Measurements from ENCODE around the gene TSSK2.

- TF ChIP-seq CTCF (IDR thresholded peaks at IDR 0.05; ENCODE audit: insufficient read depth, low read length, poor library complexity, severe bottlenecking) (no peak), EZH2phosphoT487 (conservative IDR thresholded peaks at IDR 0.05; ENCODE audit: low read length) (no peak)
These were observed 38.2 kb downstream of the TSSK2 start for GRCh38 chr22:19169002-19169946.

Measured in SU-DHL-6 (cell line).